LoVo (cell line): Measurements from ENCODE around the gene PINLYP.
"Not testable (repeated sequence)": the region's sequence is repeated elsewhere in the genome, so short reads cannot be mapped to it uniquely, and the experiment has no call there.

Source experiments
- DNase-seq: peaks from one replicate; pipeline ENCODE4 v3.0.0-alpha.2; 2016; ENCODE audit warnings: low spot score

Gene PINLYP

DNA sequence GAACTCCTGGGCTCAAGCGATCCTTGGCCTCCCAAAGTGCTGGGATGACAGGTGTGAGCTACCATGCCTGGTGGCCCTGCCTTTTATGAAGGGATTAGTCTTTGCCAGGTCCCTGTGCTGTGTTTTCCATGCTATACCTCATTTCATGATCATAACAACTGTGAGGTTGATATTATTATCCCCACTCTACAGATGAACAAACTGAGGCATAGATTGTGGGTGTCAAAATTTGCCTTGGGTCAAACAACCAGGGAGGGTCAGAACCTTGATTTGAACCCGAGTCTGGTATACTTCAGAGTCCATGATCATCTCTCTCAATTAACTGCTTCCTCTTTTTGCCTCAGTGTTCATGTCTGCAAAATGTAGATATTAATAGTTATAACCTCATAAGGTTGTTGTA, 6.9 kb downstream of the PINLYP start:
- DNase-seq: no peak

DNA sequence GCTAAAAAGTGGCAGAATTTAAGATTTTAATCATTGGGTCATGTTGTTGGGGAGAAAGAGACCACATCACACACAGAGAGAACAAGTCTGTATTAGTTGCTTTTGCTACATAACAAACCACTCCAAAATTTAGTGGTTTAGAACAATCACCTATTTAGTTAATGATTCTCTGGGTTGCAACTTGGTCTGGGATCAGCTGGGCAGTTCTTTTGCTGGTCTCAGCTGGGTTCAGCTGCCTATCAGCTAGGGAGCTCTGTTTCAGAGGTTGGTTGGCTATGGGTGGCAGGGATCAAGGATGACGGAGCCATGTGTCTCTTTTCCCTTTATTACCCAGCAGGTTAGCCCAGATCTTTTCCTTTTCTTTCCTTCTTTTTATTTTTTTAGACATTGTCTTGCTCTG, 8.9 kb downstream of the PINLYP start:
- DNase-seq: no peak

DNA sequence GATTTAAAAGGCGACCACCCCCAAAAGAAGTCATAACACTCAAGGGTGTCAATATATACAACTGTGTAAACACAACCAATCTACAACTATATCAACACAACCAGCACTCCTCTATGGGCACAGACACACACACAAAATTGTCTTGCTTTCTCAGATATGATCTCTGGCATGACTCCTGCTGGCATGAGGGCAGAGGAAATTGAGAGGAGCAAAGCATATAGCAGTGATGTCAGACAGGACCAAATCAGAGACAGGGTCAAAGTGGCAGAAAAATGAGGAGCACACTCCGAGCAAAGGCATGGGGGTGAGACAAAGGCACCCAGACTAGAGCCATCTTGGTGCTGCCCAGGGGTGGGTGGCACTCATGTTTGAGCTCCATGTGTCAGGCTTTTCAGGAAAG, 10.7 kb downstream of the PINLYP start:
- DNase-seq: no peak

DNA sequence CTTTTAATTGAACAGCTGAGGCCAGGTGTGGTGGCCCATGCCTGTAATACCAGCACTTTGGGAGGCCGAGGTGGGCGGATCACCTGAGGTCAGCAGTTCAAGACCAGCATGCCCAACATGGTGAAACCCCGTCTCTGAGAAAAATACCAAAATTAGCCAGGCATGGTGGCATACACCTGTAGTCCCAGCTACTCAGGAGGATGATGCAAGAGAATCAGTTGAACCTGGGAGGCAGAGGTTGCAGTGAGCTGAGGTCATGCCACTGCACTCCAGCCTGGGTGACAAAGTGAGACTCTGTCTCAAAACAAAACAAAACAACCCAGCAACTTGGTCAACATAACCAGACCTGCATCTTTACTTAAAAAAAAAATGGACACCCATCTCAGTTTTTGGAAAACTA, 11.4 kb downstream of the PINLYP start:
- DNase-seq: not testable (repeated sequence)

DNA sequence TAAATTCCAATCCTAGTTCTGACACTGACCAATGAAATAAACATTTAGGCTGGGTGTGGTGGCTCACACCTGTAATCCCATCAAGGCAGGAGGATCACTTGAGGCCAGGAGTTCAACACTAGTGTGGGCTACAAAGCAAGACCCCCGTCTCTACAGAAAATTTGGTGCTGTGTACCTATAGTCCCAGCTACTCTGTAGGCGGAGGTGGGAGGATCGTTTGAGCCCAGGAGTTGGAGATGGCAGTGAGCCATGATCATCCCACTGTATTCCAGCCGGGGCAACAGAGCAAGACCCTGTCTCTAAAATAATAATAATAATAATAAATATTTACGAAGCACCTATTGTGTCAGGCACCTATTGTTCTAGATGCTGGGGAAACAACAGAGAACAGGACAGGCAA, 13.7 kb downstream of the PINLYP start:
- no peak for DNase-seq

DNA sequence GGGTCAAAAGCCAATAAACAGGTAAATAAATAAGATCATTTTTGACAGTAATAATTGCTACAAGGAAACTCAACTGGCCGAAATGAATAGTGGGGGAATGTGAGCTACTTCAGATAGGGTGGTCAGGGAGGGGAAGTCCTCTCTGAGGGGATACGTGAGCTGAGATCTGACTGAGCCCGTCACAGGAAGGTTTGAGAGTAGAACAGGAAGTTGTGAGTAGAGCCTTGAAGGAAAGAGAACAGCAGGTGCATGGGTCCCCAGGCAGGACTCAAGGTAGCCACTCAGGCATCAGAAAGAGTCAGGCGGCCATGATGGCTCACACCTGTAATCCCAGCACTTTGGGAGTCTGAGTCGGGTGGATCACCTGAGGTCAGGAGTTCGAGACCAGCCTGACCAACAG, 14.1 kb downstream of the PINLYP start:
- no peak for DNase-seq

DNA sequence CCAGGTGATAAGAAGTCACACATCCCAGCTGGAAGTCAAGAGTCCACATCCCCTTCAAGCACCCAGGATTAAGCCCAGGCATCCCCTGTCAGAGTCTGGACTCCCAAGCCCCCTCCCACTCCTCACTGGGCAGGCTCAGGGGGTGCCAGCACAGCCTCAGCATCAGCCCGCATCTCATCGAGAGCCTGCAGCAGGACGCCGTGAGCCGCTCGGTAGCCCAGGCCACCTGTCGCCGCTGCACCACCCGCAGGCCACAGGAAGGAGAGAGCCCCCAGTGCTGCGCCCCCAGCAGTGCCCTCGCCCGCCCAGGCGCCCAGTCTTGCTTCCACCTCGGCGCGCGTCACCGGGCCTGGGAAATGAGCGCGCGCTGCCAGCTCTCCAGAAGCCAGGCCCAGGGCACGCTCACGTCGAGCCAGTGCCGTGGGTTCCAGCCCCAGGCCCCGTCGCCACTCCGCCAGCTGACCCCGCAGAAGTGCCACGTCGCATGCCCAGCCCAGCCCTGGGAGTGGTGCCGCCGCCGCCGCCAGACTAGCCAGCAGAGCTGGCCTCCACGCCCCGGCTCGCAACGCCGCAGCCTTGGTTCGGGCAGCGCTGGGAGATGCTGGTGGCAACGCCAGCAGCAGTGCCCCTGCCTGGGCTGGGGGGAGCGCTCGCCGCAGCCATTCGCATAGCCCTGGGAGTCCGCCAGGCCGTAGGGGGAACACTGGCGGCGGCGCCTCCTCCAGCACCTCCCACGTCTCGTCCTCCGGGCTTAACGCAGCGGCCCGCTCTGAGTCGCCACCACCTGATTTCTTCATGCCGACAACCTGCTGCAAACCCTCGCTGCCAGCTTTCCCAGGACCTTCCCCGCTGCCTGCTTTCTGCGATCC, 16.5 kb downstream of the PINLYP start:
- DNase-seq: no peak

DNA sequence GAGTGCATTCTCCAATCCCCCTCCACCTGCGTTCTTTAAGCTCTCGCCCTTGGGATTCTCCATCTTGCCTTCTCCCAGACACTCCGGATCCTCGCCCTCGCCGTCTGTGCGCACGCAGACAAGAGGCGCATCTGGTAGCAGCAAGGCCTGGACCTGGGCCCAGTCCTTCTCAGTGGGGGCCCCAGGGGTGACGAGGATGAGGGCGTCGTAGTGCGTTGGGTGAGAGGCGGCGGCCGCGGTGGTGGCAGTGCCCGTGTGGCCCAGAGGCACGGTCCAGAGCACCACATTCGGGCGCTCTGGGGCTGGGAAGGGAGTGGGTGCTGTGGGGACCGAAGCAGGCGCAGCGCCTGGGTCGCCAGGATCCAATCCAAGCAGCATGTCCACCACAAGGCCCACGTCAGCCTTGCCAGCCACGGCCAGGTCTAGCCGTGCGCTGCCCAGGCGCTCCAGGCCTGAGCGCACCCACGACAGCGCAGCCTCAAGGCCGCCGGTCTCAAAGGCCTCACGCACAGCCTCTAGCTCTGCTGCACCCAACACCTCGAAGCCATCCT, 17.3 kb downstream of the PINLYP start:
- no peak for DNase-seq

DNA sequence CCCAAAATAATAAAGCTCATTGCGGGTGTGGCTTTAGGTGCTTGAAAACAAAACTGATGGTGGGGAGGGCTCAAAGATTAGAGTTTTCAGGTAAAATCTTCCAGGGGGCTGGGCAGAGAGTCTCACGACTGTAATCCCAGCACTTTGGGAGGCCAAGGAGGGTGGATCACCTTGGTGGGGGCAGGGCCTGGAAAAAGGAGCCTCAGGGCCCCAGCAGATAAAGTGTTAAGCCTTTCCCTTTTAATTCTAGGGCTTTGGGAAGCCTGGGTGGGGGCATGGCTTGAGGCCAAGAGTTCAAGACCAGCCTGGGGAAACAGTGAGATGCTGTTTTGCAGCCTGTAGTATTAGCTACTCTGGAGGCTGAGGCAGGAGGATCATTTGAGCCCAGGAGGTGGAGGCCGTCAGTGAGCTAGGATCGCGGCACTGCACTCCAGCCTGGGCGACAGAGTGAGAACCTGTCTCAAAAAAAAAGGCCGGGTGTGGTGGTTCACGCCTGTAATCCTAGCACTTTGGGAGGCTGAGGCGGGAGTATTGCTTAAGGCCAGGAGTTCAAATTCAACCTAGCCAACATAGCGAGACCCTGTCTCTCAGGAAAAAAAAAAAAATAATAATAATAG, 18.6 kb downstream of the PINLYP start:
- DNase-seq: no peak

DNA sequence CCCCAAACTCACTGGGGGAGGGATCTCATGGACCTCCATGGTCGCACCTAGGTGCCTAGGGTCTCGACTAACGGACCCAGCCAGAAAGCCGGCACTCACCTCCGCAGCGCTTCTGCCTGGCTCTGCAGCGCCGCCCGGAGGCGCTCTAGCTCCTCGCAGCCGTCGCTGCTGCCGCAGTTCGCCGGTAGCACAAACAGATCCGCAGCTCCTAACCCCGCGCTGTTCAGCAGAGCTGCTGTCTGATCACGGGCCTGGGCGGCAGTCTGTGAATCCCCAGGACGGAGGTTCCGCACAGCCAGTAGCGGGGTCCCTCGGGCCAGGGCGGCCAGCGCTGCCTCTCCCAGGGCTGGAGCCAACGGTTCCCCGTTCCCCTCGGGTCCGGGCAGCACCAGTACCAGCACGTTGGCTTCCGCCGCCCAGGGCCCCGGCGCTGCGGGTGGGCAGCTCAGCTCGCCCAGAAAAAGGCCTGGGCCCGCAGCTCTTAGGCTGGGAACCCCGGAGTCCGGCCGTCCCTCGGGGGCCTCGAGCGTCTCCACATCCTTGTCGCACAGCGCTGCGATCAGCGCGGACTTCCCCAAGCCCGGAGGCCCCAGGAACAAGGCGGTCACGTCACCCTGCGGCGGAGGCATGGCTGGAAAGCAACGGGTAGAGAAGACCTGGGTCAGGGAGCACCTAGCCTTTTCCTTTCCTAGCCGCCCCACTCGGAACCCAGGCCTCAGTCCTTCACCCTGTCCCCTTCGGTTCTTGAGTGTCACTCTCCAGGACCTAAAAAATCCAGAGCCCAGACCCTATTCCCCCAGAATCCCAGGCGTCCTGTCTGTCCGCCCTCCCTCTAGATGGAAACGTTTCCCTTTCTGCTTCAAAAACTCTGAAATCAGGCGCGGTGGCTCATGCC, 19.4 kb downstream of the PINLYP start:
- DNase-seq: no peak

DNA sequence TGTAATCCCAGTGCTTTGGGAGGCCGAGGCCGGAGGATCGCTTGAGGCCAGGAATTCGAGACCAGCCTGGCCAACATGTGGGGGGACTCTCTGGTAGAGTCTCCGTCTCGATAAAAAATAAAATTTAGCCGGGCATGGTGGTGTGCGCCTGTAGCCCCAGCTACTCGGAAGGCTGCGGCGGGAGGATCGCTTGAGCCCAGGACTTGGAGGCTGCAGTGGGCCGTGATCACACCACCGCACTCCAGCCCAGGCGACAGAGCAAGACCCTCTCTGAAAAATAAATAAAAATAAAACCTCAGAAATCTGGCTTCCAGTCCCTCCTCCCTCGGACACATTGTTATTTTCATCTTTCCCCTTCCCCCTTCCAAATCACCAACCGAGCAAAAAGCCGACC, 20.0 kb downstream of the PINLYP start:
- no peak for DNase-seq

DNA sequence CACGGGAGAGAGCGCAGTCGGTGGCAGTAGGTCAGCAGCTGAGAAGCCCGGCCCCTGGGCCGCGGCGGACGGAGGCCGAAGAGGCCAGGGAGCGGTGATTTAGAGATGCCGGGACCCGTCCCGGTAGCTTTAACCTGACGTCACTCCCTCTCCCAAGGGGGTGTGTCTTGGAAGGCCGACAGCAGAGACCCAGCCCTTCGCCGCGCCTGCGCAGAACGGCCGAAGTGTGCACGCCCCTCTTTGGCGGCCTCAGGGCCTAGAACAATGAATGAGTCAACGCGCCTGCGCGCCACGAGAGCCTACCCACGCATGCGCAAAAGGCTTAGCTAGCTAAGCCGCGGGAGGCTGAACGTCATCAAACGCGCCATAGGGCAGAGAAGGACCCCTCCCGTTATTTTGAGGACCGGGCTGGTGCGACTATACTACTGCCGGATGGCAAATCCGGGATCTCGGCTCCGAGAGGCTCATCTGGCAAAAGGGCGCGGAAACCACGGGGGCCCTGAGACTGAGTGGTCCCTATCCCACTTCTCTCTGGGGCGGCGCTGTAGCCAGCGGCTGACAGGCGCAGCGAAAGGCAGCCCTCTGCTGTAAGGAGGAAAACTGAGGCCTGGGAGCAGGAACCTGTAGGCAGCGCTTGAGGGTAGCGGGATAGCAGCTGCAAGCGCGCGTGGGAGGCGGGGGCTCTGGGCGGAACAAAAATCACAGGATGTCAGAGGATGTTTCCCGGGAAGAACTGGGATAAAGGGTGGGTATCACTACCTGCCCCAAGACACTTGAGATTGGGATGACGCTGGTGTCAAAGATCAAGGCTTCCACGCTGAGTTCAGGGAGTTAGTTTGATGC, 20.6 kb downstream of the PINLYP start, which contains the start of the genes IRGQ and ZNF576:
IRGQ (minus strand) TSS at position 136 of the 843 bp plus-strand sequence. CDS start 796 bp downstream, outside the sequence.
ZNF576 (plus strand) TSS at position 597 of the 843 bp plus-strand sequence. CDS start 514 bp downstream, outside the sequence.
- peak; percentile 100 for DNase-seq

DNA sequence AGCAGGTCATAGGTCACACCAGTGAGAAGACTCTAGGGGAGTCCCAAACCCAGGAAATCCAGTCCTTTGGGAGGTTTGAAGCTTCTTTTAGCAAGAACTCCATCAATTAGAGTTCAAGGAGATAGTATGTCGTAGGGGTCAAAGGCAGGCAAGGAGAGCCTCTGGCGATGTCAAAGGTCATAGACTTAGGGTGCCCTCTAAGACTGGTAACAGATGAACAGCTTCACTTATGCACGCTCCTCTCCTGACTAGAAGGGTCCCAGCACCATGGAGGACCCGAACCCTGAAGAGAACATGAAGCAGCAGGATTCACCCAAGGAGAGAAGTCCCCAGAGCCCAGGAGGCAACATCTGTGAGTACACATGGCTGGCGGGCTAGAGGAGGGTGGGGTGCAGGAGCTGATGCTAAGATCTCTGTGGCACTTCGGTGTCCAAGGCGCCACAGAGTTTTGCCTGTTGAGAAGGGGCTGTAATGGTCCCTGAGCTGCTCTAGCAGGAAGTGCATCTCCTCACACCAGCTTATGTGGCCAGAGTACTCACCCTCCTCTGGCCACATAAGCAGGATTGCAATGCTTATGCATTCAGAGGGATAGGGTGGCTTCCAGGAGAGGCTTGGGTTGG, 21.4 kb downstream of the PINLYP start:
- no peak for DNase-seq

DNA sequence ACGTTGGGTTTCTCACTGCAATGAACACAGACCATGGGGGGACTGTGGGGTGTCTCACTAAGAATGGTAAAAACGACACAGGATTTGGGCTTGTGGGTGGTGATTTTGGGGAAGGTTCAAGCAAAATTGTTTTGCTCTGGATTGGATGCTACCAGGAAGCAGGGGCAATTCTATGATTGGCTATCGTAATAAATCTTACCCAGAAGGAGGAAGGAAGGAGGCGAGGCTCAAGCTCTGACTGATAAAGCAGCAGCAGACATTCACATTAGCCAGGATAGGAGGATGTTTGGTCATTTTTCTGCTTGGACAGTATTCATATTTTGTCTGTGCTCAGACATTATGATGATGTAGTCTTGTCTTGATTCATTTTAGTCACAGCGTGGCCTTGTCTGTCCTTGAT, 22.3 kb downstream of the PINLYP start:
- DNase-seq: no peak

DNA sequence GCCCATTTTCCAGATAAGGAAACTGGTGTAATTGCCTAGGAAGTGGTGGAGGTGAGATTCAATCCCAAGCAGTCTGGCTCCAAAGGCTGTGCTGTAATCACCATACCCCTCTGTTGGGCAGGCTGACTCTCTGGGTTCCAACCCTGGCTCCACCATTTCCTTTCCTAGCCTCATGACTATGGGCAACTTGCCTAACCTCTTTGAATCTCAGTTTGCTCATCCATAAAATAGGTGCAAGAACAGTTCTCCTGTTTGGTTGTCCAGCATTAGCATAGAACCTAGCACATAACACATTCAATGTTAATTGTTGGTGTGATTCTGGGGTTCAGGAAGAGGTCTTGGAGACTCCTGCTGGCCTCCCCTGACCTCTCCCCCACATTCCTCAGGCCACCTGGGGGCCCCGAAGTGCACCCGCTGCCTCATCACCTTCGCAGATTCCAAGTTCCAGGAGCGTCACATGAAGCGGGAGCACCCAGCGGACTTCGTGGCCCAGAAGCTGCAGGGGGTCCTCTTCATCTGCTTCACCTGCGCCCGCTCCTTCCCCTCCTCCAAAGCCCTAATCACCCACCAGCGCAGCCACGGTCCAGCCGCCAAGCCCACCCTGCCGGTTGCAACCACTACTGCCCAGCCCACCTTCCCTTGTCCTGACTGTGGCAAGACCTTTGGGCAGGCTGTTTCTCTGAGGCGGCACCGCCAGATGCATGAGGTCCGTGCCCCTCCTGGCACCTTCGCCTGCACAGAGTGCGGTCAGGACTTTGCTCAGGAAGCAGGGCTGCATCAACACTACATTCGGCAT, 23.0 kb downstream of the PINLYP start:
- no peak for DNase-seq

DNA sequence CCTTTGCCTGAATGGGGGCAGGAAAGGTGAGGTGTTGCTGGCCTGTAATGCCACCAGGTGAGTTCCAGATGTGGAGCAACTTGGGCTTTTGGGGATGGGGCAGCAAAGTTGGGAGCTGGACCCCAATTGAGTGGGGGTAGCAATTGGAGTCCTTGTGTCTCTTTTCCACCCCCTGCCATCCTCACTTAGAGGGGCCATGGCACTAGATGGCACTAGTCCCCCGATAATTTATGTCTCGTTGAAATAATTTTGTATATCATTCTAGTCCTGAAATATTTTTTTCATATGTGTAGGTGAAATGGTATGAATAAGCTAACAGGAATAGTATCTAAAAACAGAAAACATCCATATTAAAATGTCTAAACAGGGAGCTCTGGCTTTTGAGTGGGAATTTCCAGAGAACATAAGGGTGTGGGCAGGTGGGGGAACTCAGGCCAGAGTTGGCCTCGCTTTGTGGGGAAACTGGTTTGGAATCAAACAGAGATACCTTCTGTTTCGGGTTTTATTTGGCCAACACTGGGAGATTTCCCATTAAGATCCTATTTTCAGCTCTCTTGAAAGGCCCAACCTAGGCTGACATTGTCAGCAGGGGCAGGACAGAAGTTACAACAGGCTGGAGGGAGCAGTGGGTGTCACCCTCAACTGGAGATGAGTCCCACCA, 24.2 kb downstream of the PINLYP start:
- no peak for DNase-seq

DNA sequence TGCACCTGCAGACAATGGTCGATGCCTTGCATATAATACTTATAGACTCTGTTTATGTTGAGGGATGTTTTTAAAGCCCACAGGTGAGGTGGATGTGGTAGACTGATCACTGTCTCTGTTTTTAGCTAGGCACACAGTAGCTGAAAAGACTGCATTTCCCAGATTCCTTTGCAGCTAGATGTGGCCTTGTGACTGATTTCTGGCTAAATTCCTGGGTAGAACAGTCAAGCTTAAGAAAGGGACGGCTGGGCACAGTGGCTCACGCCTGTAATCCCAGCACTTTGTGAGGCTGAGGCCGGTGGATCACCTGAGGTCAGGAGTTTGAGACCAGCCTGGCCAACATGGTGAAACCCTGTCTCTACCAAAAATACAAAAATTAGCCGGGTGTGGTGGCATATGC, 24.7 kb downstream of the PINLYP start:
- DNase-seq: not testable (repeated sequence)

DNA sequence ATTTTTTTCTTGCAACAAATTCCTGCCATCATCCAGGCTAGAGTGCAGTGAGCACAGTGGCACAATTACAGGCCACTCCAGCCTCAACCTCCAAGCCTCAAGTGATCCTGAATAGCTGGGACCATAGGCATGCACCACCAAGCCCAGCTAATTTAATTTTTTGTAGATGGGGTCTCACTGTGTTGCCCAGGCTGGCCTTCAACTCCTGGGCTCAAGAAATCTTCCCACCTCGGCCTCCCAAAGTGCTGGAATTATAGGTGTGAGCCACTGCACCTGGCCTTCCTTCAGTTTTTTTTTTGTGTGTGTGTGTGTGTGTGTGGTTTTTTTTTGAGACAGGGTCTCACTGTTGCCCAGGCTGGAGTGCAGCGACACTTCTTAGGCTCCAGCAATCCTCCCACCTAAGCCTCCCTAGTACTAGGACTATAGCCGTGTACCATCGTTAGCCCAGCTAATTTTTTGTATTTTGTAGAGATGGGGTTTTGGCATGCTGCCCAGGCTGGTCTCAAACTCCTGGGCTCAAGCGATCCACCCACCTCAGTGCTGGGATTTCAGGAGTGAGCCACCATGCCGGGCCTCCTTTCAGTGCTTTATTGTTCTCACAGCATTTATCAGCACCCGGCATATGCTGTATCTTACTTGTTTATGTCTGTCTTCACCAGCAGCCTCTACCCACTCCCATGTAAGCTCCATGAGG, 30.4 kb downstream of the PINLYP start:
- no peak for DNase-seq
